ENCODE data around the gene FRMD5.

The FRMD5 gene

GRCh38 chr15:44160796-44161195 lies 34.3 kb downstream of the FRMD5 start:
- DNase-seq (ENCODE audit: low spot score) = no peak

- DNase-seq (ENCODE audit: low spot score) = no peak
Measured at GRCh38 chr15:44159492-44159891, 35.6 kb downstream of the FRMD5 start.

- DNase-seq (ENCODE audit: low spot score) = no peak
Measured at GRCh38 chr15:44158111-44158510, 37.0 kb downstream of the FRMD5 start.

DNA sequence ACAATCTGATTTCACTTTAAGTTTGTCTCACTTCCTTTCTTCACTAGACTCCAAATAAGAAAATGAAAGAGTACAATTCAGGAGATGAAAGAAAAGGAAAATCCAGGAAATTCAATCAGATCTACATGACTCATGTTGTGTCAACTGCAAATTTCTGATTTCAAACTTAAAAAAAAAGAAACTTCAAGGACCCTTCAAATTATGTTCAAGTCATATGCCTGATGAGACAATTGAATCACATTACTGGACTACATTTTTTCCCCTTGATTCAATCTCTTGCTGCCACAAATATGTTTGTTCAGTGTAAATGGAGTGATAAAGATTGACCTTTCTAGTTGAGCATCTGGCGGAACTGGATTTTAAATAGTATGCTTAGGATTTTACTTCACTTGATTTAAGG lies 37.4 kb downstream of the FRMD5 start:
- DNase-seq (ENCODE audit: low spot score) = no peak

- no peak for DNase-seq (ENCODE audit: low spot score)
Measured at GRCh38 chr15:44153352-44153751, 41.7 kb downstream of the FRMD5 start.

DNA sequence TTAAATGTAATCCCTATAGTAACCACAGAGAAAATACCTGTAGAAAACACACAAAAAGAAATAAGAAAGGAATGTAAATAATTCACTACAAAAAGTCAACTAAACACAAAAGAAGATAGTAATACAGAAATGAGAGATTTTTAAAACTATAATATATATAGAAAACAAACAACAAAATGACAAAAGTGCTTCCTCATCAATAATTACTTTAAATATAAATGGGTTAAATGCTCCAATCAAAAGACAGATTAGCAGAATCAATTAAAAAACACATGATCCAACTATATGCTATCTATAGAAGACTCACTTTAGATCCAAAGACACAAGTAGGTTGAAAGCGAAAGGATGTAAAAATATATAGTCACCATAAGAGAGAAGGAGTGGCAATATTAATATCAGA lies 45.8 kb downstream of the FRMD5 start:
- DNase-seq (ENCODE audit: low spot score) = no peak

- DNase-seq (ENCODE audit: low spot score) = no peak
Measured at GRCh38 chr15:44148580-44148979, 46.5 kb downstream of the FRMD5 start.

GRCh38 chr15:44147636-44148035 lies 47.4 kb downstream of the FRMD5 start:
- no peak for DNase-seq (ENCODE audit: low spot score)

GRCh38 chr15:44145495-44145894 lies 49.6 kb downstream of the FRMD5 start:
- no peak for DNase-seq (ENCODE audit: low spot score)

GRCh38 chr15:44144992-44145391 lies 50.1 kb downstream of the FRMD5 start:
- no peak for DNase-seq (ENCODE audit: low spot score)

- DNase-seq (ENCODE audit: low spot score) = no peak
Measured at GRCh38 chr15:44144184-44144583, 50.9 kb downstream of the FRMD5 start.

- DNase-seq (ENCODE audit: low spot score) = no peak
Measured at GRCh38 chr15:44137750-44138149, 57.3 kb downstream of the FRMD5 start.

- DNase-seq (ENCODE audit: low spot score) = no peak
Measured at GRCh38 chr15:44136991-44137477, 58.0 kb downstream of the FRMD5 start.

DNA sequence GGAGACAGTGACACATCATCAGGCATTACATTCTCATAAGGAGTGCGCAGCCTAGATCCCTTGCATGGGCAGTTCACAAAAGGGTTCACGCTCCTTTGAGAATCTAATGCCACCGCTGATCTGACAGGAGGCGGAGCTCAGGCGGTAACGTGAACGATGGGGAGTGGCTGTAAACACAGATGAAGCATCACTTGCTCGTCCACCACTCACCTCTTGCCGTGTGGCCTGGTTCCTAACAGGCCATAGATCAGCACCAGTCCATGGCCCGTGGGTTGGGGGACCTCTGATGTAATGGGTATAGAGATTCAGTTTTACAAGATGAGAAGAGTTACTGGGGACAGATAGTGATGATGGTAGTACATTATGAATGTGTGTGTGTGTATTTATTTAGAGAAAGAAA lies 63.0 kb downstream of the FRMD5 start:
- no peak for DNase-seq (ENCODE audit: low spot score)

DNA sequence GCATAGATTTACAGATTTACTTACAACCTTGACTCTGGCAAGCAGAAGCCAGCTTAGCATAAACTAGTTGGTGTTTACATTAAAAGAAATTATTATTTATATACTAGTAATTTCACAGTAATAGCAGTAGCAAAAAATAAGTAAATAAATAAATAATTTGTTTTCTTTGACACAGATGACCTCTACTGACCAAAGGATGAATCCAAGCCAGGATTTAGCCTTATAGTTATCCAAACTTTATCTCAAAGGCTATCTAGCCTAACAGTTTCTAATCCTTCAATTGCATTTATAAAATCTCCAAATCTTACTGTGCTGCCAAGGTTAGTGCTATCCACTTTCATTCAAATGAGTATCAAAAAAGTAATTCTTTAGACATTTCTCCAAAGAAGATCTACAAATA lies 64.3 kb downstream of the FRMD5 start:
- DNase-seq (ENCODE audit: low spot score) = no peak

GRCh38 chr15:44129911-44130310 lies 65.2 kb downstream of the FRMD5 start:
- DNase-seq (ENCODE audit: low spot score) = no peak

GRCh38 chr15:44128443-44128842 lies 66.6 kb downstream of the FRMD5 start:
- no peak for DNase-seq (ENCODE audit: low spot score)

DNA sequence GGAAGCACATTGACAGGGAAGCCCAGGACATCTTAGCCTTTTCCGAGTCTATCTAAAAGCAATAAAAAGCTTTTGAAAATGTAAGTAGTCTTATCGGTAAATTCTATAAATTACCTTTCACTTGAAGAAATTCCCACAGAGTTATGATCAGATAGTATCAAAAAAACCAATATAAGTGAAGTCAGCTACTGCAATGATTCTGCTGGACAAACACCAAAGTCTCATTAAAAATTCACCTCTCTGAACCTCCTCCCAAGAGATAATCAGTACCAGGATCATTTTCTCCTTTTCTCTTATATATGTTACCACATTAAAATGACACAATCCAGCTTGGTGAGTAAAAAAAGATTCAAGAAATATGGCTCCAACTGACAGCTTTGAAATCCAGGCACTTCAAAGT lies 69.2 kb downstream of the FRMD5 start:
- DNase-seq (ENCODE audit: low spot score) = no peak

GRCh38 chr15:44102675-44103254 lies 92.3 kb downstream of the FRMD5 start:
- DNase-seq (ENCODE audit: low spot score) = peak; percentile 7

- DNase-seq (ENCODE audit: low spot score) = no peak
Measured at GRCh38 chr15:44101944-44102343, 93.1 kb downstream of the FRMD5 start.

GRCh38 chr15:44101286-44101685 lies 93.8 kb downstream of the FRMD5 start:
- DNase-seq (ENCODE audit: low spot score) = no peak

- DNase-seq (ENCODE audit: low spot score) = no peak
Measured at GRCh38 chr15:44099671-44100070, 95.4 kb downstream of the FRMD5 start.

- DNase-seq (ENCODE audit: low spot score) = no peak
Measured at GRCh38 chr15:44097552-44097951, 97.5 kb downstream of the FRMD5 start.

DNA sequence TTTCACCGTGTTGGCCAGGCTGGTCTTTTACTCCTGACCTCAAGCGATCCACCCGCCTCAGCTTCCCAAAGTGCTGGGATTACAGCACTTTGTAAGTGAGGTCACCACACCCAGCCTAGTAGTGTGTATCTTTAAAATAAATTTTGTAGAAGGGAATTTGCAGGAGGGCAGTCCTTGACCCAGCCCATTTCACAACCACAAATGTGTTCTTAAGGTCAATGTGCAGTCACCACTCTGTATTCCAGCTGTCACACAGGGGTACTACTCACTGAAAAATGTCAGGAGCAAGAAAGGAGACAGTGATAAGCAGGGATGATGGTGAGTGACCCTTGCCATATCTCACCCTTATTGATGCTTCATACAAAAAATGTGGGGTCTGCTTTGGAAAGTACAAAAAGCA lies 98.5 kb downstream of the FRMD5 start:
- DNase-seq (ENCODE audit: low spot score) = no peak

DNA sequence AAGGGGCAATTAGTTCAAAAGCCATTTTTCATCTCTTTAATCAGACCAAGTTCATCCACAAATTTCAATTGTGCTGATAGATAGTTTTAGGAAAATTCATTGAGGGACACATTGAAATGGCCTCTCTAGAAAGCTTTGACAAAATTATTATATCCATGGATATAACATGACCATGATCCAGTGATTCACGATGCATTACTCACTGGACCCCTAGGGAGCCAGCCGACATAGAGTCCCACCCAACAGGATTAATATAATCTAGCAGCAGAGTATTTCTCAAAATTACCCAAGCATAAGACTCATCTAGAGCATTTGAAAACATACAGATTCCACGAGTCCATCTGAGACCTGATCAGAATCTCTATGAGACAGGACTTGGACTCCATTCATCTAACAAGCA lies 100.3 kb downstream of the FRMD5 start:
- DNase-seq (ENCODE audit: low spot score) = no peak

Data from kidney capillary endothelial cell (primary cell).